Erythroblast (primary cell): ENCODE data around the gene NGF.

Experiments
- DNase-seq, 2 experiments: peaks; one replicate each; lab custom pipeline; 2025; lab: John Stamatoyannopoulos, UW
- GATA1 ChIP-seq: IDR thresholded peaks from 2 replicates; pipeline ENCODE4 v1.6.1; 2011; ENCODE audit warnings: low read depth, mild to moderate bottlenecking, control low read depth, low read length, moderate library complexity
- POLR2A ChIP-seq: IDR thresholded peaks from 2 replicates; pipeline ENCODE4 v1.6.1; 2011; ENCODE audit warnings: mild to moderate bottlenecking, low read length

Gene NGF

DNA sequence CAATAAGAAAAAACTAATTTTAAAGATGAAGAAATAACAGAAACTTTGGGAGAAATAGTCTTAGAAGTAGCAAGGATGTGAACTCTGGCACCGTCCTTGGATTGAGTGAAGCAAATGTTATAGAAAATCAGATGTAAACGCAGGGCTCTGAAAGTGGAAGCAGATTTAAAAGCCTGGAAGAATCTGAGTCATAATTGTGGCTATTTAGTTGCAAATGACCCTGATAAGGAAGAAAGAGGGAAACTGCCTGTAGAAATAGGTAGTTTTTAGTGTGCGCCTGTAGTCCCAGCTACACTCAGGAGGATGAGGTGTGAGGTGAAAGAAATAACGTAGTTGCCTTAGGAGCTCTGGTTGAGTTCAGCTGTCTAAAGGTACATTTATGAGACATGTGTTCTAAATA lies 101.0 kb downstream of the NGF start:
- TF ChIP-seq POLR2A (no peak), GATA1 (no peak)

More for the DNA sequence above, 101.0 kb downstream of the NGF start:
- no peak for DNase-seq
